OCI-LY3 (cell line): Measurements from ENCODE around the gene PHTF2.

Source experiments
- H2AFZ ChIP-seq: fragments of 200-600, 300-600 bp; shearing (Covaris generic); 2 replicates; pipeline ENCODE4 v1.6.0; 2014; ENCODE audit warnings: antibody characterized with exemption, low read depth, low read length
- H3K27ac ChIP-seq: fragments of 200-600, 300-600 bp; sonication (generic); 2 replicates; pipeline ENCODE4 v1.5.1; 2014; ENCODE audit warnings: mild to moderate bottlenecking, low read length, moderate library complexity, mixed read lengths
- H3K27me3 ChIP-seq: fragments of 200-600, 300-600 bp; sonication (generic); 2 replicates; pipeline ENCODE4 v1.6.1; 2014; ENCODE audit warnings: low read depth, low read length, mixed read lengths
- H3K36me3 ChIP-seq: fragments of 200-600, 300-600 bp; sonication (generic); replicated peaks from 2 replicates; pipeline ENCODE3; 2014; ENCODE audit warnings: low read depth, low read length, mixed read lengths
- H3K4me1 ChIP-seq: fragments of 300-600, 200-600 bp; sonication (generic); 2 replicates; pipeline ENCODE4 v1.6.1; 2014; ENCODE audit warnings: low read length, mixed read lengths
- H3K4me2 ChIP-seq: fragments of 200-600, 300-600 bp; sonication (generic); 2 replicates; pipeline ENCODE4 v1.6.1; 2014; ENCODE audit warnings: low read length, mixed read lengths
- H3K4me3 ChIP-seq: fragments of 300-600, 200-600 bp; sonication (generic); 2 replicates; pipeline ENCODE4 v1.5.1; 2014; ENCODE audit warnings: antibody characterized with exemption, mild to moderate bottlenecking, low read length, moderate library complexity
- H3K79me2 ChIP-seq: fragments of 300-600, 200-600 bp; shearing (Covaris generic); 2 replicates; pipeline ENCODE4 v1.6.1; 2014; ENCODE audit warnings: mild to moderate bottlenecking, low read length, mixed read lengths
- H3K9ac ChIP-seq: fragments of 300-600, 200-600 bp; shearing (Covaris generic); 2 replicates; pipeline ENCODE4 v1.6.0; 2014; ENCODE audit warnings: mild to moderate bottlenecking, low read length, moderate library complexity
- H3K9me3 ChIP-seq: fragments of 200-600, 300-600 bp; shearing (Covaris generic); 2 replicates; pipeline ENCODE4 v1.6.1; 2014; ENCODE audit warnings: low read length, mixed read lengths; ENCODE audit not compliant: insufficient read depth
- H4K20me1 ChIP-seq: fragments of 200-600, 300-600 bp; sonication (generic); 2 replicates; pipeline ENCODE4 v1.6.1; 2016; ENCODE audit warnings: low read length, mixed read lengths; ENCODE audit not compliant: insufficient read depth
- EZH2phosphoT487 ChIP-seq: fragments of 200-600 bp; shearing (Covaris generic); IDR thresholded peaks from 2 replicates; pipeline ENCODE4 v1.6.1; 2018; ENCODE audit warnings: antibody characterized with exemption, mixed run types, low read depth
- TF ChIP-seq, protein P1 (sequence below): fragments of 200-600, 300-600 bp; sonication (generic); IDR thresholded peaks from 2 replicates; pipeline ENCODE4 v1.5.1; 2014; ENCODE audit warnings: antibody characterized with exemption, low read length, low read depth

Gene PHTF2

DNA sequence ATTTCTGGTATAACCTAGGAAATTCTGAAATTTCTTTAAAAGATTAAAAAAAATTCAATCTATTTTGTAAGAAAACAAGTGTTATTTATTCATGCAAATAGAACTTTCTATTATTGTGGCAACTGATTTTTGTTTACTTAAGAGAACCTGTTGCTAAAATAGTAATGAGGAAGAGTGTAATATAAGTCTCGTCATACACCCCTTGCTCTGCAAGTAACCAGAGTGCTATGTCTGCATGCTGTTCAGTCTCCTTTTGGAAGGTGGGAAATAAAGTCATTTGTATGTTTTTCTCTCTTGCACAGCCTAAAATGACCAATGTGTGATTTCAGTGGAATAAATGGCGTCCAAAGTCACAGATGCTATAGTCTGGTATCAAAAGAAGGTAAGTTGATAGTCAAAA lies 41.3 kb downstream of the PHTF2 start:
- Histone ChIP-seq H3K4me3 (no peak overlapping the region), H3K4me2 (no peak overlapping the region), H3K36me3 (no peaks in the 10 kb centered on the region), H2AFZ (no peak overlapping the region), H3K27ac (no peak overlapping the region), H4K20me1 (no peaks in the 10 kb centered on the region), H3K9ac (no peak overlapping the region), H3K4me1 (no peaks in the 10 kb centered on the region), H3K27me3 (no peaks in the 10 kb centered on the region), H3K79me2 (peaks cover 4% of the 10 kb centered on the region; the same call in 1 of the 2 replicates), H3K9me3 (no peaks in the 10 kb centered on the region)
- no peak for TF ChIP-seq EZH2phosphoT487
- TF ChIP-seq, protein P1, sequence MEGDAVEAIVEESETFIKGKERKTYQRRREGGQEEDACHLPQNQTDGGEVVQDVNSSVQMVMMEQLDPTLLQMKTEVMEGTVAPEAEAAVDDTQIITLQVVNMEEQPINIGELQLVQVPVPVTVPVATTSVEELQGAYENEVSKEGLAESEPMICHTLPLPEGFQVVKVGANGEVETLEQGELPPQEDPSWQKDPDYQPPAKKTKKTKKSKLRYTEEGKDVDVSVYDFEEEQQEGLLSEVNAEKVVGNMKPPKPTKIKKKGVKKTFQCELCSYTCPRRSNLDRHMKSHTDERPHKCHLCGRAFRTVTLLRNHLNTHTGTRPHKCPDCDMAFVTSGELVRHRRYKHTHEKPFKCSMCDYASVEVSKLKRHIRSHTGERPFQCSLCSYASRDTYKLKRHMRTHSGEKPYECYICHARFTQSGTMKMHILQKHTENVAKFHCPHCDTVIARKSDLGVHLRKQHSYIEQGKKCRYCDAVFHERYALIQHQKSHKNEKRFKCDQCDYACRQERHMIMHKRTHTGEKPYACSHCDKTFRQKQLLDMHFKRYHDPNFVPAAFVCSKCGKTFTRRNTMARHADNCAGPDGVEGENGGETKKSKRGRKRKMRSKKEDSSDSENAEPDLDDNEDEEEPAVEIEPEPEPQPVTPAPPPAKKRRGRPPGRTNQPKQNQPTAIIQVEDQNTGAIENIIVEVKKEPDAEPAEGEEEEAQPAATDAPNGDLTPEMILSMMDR: no peak

DNA sequence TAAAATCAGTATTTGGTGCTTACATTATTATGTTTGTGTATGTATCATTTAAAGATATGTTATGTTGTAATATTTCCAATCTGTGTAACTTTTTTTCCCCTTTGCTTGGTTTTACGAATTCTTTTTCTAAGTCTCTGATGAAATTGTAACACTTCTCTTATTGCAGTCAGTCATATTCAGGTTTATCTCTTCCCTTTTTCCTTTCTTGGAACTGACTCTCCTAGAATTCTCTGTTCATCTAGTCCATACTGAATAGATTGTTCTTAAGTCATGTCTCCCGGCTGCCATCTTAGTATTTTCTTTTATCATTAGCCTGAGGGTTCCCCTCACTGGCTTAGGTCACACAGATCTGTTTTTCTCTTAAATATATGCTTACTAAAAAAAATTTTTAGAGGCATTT lies 44.6 kb downstream of the PHTF2 start:
- H3K79me2 ChIP-seq: peaks cover 4% of the 10 kb centered on the region; the same call in 1 of the 2 replicates
- no peak overlapping the region for H3K4me2 ChIP-seq
- no peaks in the 10 kb centered on the region for H3K27me3 ChIP-seq
- no peaks in the 10 kb centered on the region for H3K4me1 ChIP-seq
- H3K9me3 ChIP-seq: no peaks in the 10 kb centered on the region
- no peaks in the 10 kb centered on the region for H3K36me3 ChIP-seq
- H3K27ac ChIP-seq: no peak overlapping the region
- H2AFZ ChIP-seq: no peak overlapping the region
- no peak overlapping the region for H3K4me3 ChIP-seq
- no peaks in the 10 kb centered on the region for H4K20me1 ChIP-seq
- no peak overlapping the region for H3K9ac ChIP-seq
- TF ChIP-seq, protein P1: no peak
- TF ChIP-seq EZH2phosphoT487: no peak

DNA sequence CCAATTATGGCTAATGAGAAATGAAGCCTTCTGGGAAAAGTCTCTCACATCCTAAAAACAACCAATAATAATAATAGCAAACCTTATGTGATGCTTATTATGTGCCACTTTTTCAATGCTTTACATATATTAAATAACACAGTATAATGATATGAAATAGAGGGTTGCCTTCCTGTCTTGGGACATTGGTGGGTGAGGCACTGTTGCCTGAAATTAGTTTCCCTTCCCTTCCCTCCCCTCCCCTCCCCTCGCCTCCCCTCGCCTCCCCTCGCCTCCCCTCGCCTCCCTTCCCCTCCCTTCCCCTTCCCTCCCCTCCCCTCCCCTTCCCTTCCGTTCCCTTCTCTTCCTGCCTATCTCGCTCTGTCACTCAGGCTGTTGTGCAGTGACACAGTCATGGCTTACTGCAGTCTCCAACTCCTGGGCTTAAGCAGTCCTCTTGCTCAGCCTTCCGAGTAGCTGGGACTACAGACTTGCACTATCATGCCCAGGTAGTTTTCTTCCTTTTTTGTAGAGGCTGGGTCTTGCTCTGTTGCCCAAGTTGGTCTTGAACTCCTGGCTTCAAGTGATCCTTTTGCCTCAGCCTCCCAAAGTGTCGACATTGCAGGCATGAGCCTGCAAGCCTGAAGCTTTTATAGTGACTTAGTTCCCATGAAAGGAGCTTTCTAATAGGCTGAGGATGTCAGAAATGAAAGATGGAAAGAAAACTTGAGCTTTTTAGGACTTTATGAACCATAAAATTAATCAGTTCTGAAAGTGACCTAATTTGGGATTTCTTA lies 47.9 kb downstream of the PHTF2 start:
- H4K20me1 ChIP-seq: no peaks in the 10 kb centered on the region
- H3K9ac ChIP-seq: no peak overlapping the region
- H3K9me3 ChIP-seq: no peaks in the 10 kb centered on the region
- H2AFZ ChIP-seq: no peak overlapping the region
- H3K36me3 ChIP-seq: no peaks in the 10 kb centered on the region
- no peak overlapping the region for H3K4me2 ChIP-seq
- no peak overlapping the region for H3K4me3 ChIP-seq
- no peaks in the 10 kb centered on the region for H3K27me3 ChIP-seq
- TF ChIP-seq, protein P1: no peak
- TF ChIP-seq EZH2phosphoT487: no peak
- no peaks in the 10 kb centered on the region for H3K4me1 ChIP-seq
- H3K27ac ChIP-seq: no peak overlapping the region
- no peaks in the 10 kb centered on the region for H3K79me2 ChIP-seq

DNA sequence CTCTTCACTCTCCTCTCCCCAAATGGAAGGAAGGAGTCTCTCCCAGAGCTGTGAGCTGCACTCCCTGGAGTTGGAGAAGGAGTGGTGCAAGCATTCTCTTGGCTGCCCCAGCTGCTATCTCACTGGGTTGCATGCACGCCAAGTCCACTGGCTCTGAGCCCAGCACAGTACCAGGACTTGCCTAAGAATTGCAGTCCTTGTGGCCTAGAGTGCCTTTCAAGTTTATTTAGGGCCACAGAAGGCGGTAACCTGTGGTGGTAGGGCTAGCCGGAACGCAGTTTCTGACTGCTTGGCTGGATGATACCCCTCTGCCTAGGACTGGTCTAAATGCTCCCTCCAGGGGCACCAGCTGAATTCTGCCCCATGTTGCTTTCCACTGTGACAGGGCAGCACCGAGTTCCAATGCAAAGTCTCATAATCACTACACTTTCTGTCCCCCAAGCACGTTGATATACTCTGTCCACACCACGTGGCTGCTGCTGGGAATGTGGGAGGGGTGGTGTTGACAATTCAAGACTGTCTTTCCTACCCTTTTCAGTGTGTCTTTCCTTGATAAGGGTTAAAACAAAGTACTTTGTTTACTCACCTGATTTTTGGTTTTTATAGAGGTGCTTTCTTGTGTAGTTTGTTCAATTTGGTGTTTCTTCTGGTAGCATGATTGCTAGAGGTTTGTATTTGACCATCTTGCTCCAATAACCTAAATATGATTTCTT lies 57.0 kb downstream of the PHTF2 start:
- Histone ChIP-seq H3K9ac (no peak overlapping the region), H4K20me1 (no peaks in the 10 kb centered on the region), H3K4me3 (no peak overlapping the region), H2AFZ (no peak overlapping the region), H3K36me3 (peaks cover 4% of the 10 kb centered on the region), H3K79me2 (0 out of 2 replicates have a peak, but pooled peaks cover 3% of the 10 kb centered on the region), H3K27ac (no peak overlapping the region), H3K4me1 (peaks cover 19% of the 10 kb centered on the region), H3K4me2 (no peak overlapping the region), H3K9me3 (no peaks in the 10 kb centered on the region), H3K27me3 (no peaks in the 10 kb centered on the region)
- no peak for TF ChIP-seq EZH2phosphoT487
- TF ChIP-seq, protein P1: no peak
